ENCODE results near the gene REEP1.

Gene REEP1

GRCh38 chr2:86304416-86304815 lies 33.0 kb downstream of the REEP1 start:
- no peak for DNase-seq

- no peak for DNase-seq
These were observed 35.1 kb downstream of the REEP1 start for GRCh38 chr2:86302320-86302719.

GRCh38 chr2:86301711-86302202 lies 35.7 kb downstream of the REEP1 start:
- no peak for DNase-seq

GRCh38 chr2:86301009-86301408 lies 36.4 kb downstream of the REEP1 start:
- DNase-seq = no peak

- DNase-seq = no peak
These were observed 36.9 kb downstream of the REEP1 start for GRCh38 chr2:86300496-86300895.

- no peak for DNase-seq
These were observed 38.7 kb downstream of the REEP1 start for GRCh38 chr2:86298411-86299390.

GRCh38 chr2:86297382-86298147 lies 39.9 kb downstream of the REEP1 start:
- peak; percentile 27 for DNase-seq

GRCh38 chr2:86296947-86297346 lies 40.5 kb downstream of the REEP1 start:
- DNase-seq = no peak

- no peak for DNase-seq
These were observed 42.4 kb downstream of the REEP1 start for GRCh38 chr2:86295066-86295465.

GRCh38 chr2:86293612-86294011 lies 43.8 kb downstream of the REEP1 start:
- no peak for DNase-seq

GRCh38 chr2:86292571-86293515 lies 44.6 kb downstream of the REEP1 start:
- no peak for DNase-seq

GRCh38 chr2:86291328-86291662 lies 46.1 kb downstream of the REEP1 start:
- no peak for DNase-seq

GRCh38 chr2:86290596-86291327 lies 46.7 kb downstream of the REEP1 start:
- no peak for DNase-seq

- DNase-seq = no peak
These were observed 50.9 kb downstream of the REEP1 start for GRCh38 chr2:86286516-86286915.

GRCh38 chr2:86285981-86286380 lies 51.4 kb downstream of the REEP1 start:
- DNase-seq = no peak

GRCh38 chr2:86285571-86285970 lies 51.9 kb downstream of the REEP1 start:
- no peak for DNase-seq

- no peak for DNase-seq
These were observed 52.4 kb downstream of the REEP1 start for GRCh38 chr2:86284987-86285386.

- DNase-seq = no peak
These were observed 53.0 kb downstream of the REEP1 start for GRCh38 chr2:86284401-86284841.

- no peak for DNase-seq
These were observed 53.9 kb downstream of the REEP1 start for GRCh38 chr2:86283411-86284030.

- DNase-seq = no peak
These were observed 56.2 kb downstream of the REEP1 start for GRCh38 chr2:86281066-86281700.

- DNase-seq = no peak
These were observed 57.2 kb downstream of the REEP1 start for GRCh38 chr2:86280191-86280667.

Data from hematopoietic multipotent progenitor cell treated with erythropoietin and hydrocortisone succinate and interleukin-3 and kit ligand, for 6 days (in vitro differentiated cells).